GM19099 (cell line): ENCODE results near the gene IRAK4.

Experiments
- POLR2A ChIP-seq: IDR thresholded peaks from 3 replicates; pipeline ENCODE4 v1.6.1; 2011; ENCODE audit warnings: low read depth; ENCODE audit not compliant: insufficient read length; ENCODE audit errors: extremely low read depth

The IRAK4 gene

GRCh38 chr12:43806737-43807072 lies 48.0 kb downstream of the IRAK4 start:
- no peak for TF ChIP-seq POLR2A

GRCh38 chr12:43807386-43807785 lies 48.6 kb downstream of the IRAK4 start:
- no peak for TF ChIP-seq POLR2A

GRCh38 chr12:43812057-43812456 lies 53.3 kb downstream of the IRAK4 start:
- TF ChIP-seq POLR2A: no peak

GRCh38 chr12:43812926-43813325 lies 54.2 kb downstream of the IRAK4 start:
- TF ChIP-seq POLR2A: no peak

GRCh38 chr12:43815416-43815815 lies 56.7 kb downstream of the IRAK4 start:
- TF ChIP-seq POLR2A: no peak

GRCh38 chr12:43816168-43816567 lies 57.4 kb downstream of the IRAK4 start:
- no peak for TF ChIP-seq POLR2A

- TF ChIP-seq POLR2A: no peak
Observed at GRCh38 chr12:43824207-43824775, 65.5 kb downstream of the IRAK4 start.

- no peak for TF ChIP-seq POLR2A
Observed at GRCh38 chr12:43826681-43827080, 67.9 kb downstream of the IRAK4 start.

- TF ChIP-seq POLR2A: no peak
Observed at GRCh38 chr12:43827093-43827492, 68.3 kb downstream of the IRAK4 start.

GRCh38 chr12:43832463-43833168 lies 73.9 kb downstream of the IRAK4 start:
- TF ChIP-seq POLR2A: no peak

- no peak for TF ChIP-seq POLR2A
Observed at GRCh38 chr12:43835264-43835655, 76.5 kb downstream of the IRAK4 start.

GRCh38 chr12:43835656-43836474 lies 77.1 kb downstream of the IRAK4 start, which contains the start of gene TMEM117:
TSS of gene TMEM117 (plus strand) at chr12:43836081.
- TF ChIP-seq POLR2A: peak; percentile 66

GRCh38 chr12:43836475-43836989 lies 77.8 kb downstream of the IRAK4 start:
- no peak for TF ChIP-seq POLR2A
